Upper lobe of left lung (tissue), 6 donors: ENCODE results near the gene IL1RAPL2. TPM values are rescaled to one million over a fixed set of nuclear protein-coding genes. Genes with fewer than 3 reads are reported as not detected.
"Not testable (repeated sequence)": the region's sequence is repeated elsewhere in the genome, so short reads cannot be mapped to it uniquely, and the experiment has no call there.

Source experiments
- ATAC-seq, 2 donors: fragments of 200-7000 bp; cut with Tn5 transposase; one replicate each; pipeline ENCODE4 v1.9.1; 2022; ENCODE audit warnings: mild to moderate bottlenecking in 2 of 2, moderate library complexity in 2 of 2; ENCODE audit not compliant: low FRiP score in 2 of 2
- DNase-seq, 2 donors: peaks; one replicate each; pipeline ENCODE4 v3.0.0-alpha.2; 2019 to 2020
- H3K27ac ChIP-seq, 4 donors: fragments of 200-600 bp; sonication (generic); one replicate each; pipeline ENCODE4 v1.5.1; 2016 to 2019
- H3K27me3 ChIP-seq, 4 donors: fragments of 200-600 bp; sonication (generic); one replicate each; pipeline ENCODE4 v1.5.1; 2017 to 2019
- H3K36me3 ChIP-seq, 4 donors: fragments of 200-600 bp; sonication (generic); one replicate each; pipeline ENCODE4 v1.5.1; 2016 to 2019
- H3K4me1 ChIP-seq, 4 donors: fragments of 200-600 bp; sonication (generic); one replicate each; pipeline ENCODE4 v1.5.1; 2018 to 2019
- H3K4me3 ChIP-seq, 4 donors: fragments of 200-600 bp; sonication (generic); one replicate each; pipeline ENCODE4 v1.5.1; 2017 to 2019; ENCODE audit warnings: mild to moderate bottlenecking in 2 of 4, moderate library complexity in 1 of 4
- H3K9me3 ChIP-seq, 4 donors: fragments of 200-600 bp; sonication (generic); one replicate each; pipeline ENCODE4 v1.5.1; 2018 to 2019
- CTCF ChIP-seq, 6 experiments: fragments of 450-650 bp in 4 of 6; fragments of 200-600 bp in 2 of 6; sonication (generic) in 2 of 6; IDR thresholded peaks; one replicate each; pipeline ENCODE4 v1.5.1; 2016 to 2019; ENCODE audit warnings: antibody characterized with exemption in 6 of 6
- EP300 ChIP-seq, 4 donors: sonication (generic); formaldehyde crosslinking; IDR thresholded peaks; one replicate each; pipeline ENCODE4 v1.5.1; 2017; ENCODE audit warnings: antibody characterized with exemption in 4 of 4, control low read depth in 2 of 4
- POLR2A ChIP-seq, 4 donors: fragments of 450-650 bp; IDR thresholded peaks; one replicate each; pipeline ENCODE4 v1.5.1; 2016 to 2017; ENCODE audit warnings: antibody characterized with exemption in 4 of 4, mild to moderate bottlenecking in 2 of 4
- POLR2AphosphoS5 ChIP-seq, 2 donors: sonication (generic); formaldehyde crosslinking; IDR thresholded peaks; one replicate each; pipeline ENCODE4 v1.5.1; 2017; ENCODE audit warnings: antibody characterized with exemption in 2 of 2
- WGBS, 2 donors: methylation state at CpG; one replicate each; pipeline ENCODE4 v1.1.5; 2017 to 2018; 5-methylcytosine and 5-hydroxymethylcytosine counted together
- total RNA-seq, 6 donors: library from RNA; depleted of rRNA in 4 of 6; stranded (reverse); fragments of >200 nt in 4 of 6; gene quantifications; one replicate each; pipeline versions ENCODE4 v1.1.0 to v1.2.1, GENCODE V29; 2016 to 2021
- donor health status: DM: no; HTN: no; CAD: no; lungs with moderate emphysema.
- donor health status: DM: no; HTN: yes; CAD: no; lungs with severe emphysema.

Gene IL1RAPL2
- total RNA-seq, 6 donors from 2014 or later: not detected

- H3K4me1 ChIP-seq: no peaks in the 10 kb centered on the region
Observed at GRCh38 chrX:105664243-105664642, 1098.2 kb downstream of the IL1RAPL2 start.

GRCh38 chrX:105684288-105684687 is 1118.3 kb downstream of the IL1RAPL2 start:
- not testable (repeated sequence) for H3K4me3 ChIP-seq, H3K4me1 ChIP-seq, H3K36me3 ChIP-seq, ATAC-seq, H3K9me3 ChIP-seq, H3K27ac ChIP-seq, H3K27me3 ChIP-seq
- WGBS, 2 donors: 82% methylated on average over 5 of the region's 7 CpGs; no CpG with 5 or more reads in 1 of the 2 donors
- peak in 1 of 2 donors; percentile 5 for DNase-seq

More at GRCh38 chrX:105664243-105664642, 1098.2 kb downstream of the IL1RAPL2 start:
- 23 to 32% methylated on average over 2 of the region's 2 CpGs for WGBS, 2 donors
- ATAC-seq: no peak
- no peaks in the 10 kb centered on the region for H3K36me3 ChIP-seq
- no peak overlapping the region for H3K27ac ChIP-seq
- H3K4me3 ChIP-seq: no peak overlapping the region
- TF ChIP-seq POLR2AphosphoS5 (IDR thresholded peaks at IDR 0.05) (no peak), POLR2A (IDR thresholded peaks at IDR 0.05) (no peak), EP300 (IDR thresholded peaks at IDR 0.05) (no peak), CTCF (IDR thresholded peaks at IDR 0.05) (no peak)
- DNase-seq: no peak
- H3K27me3 ChIP-seq: no peaks in the 10 kb centered on the region
- no peaks in the 10 kb centered on the region for H3K9me3 ChIP-seq

GRCh38 chrX:105694839-105695238 is 1128.8 kb downstream of the IL1RAPL2 start:
- H3K36me3 ChIP-seq: no peaks in the 10 kb centered on the region
- DNase-seq (no peak), ATAC-seq (no peak)
- H3K27ac ChIP-seq: no peak overlapping the region
- WGBS, 2 donors: 26 to 54% methylated on average over 1 of the region's 1 CpG
- no peaks in the 10 kb centered on the region for H3K4me1 ChIP-seq
- no peak overlapping the region for H3K4me3 ChIP-seq
- no peak for TF ChIP-seq POLR2A (IDR thresholded peaks at IDR 0.05)
- TF ChIP-seq CTCF (IDR thresholded peaks at IDR 0.05): no peak
- no peak for TF ChIP-seq EP300 (IDR thresholded peaks at IDR 0.05)
- TF ChIP-seq POLR2AphosphoS5 (IDR thresholded peaks at IDR 0.05): no peak
- H3K9me3 ChIP-seq: no peaks in the 10 kb centered on the region
- no peaks in the 10 kb centered on the region for H3K27me3 ChIP-seq

- H3K27me3 ChIP-seq: no peaks in the 10 kb centered on the region
- no peak for DNase-seq
Observed at GRCh38 chrX:105695451-105695850, 1129.5 kb downstream of the IL1RAPL2 start.

GRCh38 chrX:105696870-105697269 is 1130.9 kb downstream of the IL1RAPL2 start:
- Histone ChIP-seq H3K27ac (no peak overlapping the region), H3K36me3 (no peaks in the 10 kb centered on the region), H3K27me3 (no peaks in the 10 kb centered on the region), H3K4me1 (no peaks in the 10 kb centered on the region), H3K4me3 (no peak overlapping the region), H3K9me3 (no peaks in the 10 kb centered on the region)
- TF ChIP-seq CTCF (IDR thresholded peaks at IDR 0.05): no peak
- no peak for TF ChIP-seq POLR2A (IDR thresholded peaks at IDR 0.05)
- TF ChIP-seq EP300 (IDR thresholded peaks at IDR 0.05): no peak
- TF ChIP-seq POLR2AphosphoS5 (IDR thresholded peaks at IDR 0.05): no peak
- ATAC-seq: no peak
- no peak for DNase-seq
- 39 to 50% methylated on average over 2 of the region's 2 CpGs for WGBS, 2 donors

More at GRCh38 chrX:105695451-105695850, 1129.5 kb downstream of the IL1RAPL2 start:
- H3K4me3 ChIP-seq: no peak overlapping the region
- H3K4me1 ChIP-seq: no peaks in the 10 kb centered on the region
- H3K27ac ChIP-seq: no peak overlapping the region
- H3K9me3 ChIP-seq: no peaks in the 10 kb centered on the region
- WGBS, 2 donors: 76 to 80% methylated on average over 1 of the region's 1 CpG
- ATAC-seq: no peak
- no peaks in the 10 kb centered on the region for H3K36me3 ChIP-seq
- no peak for TF ChIP-seq EP300 (IDR thresholded peaks at IDR 0.05)
- no peak for TF ChIP-seq CTCF (IDR thresholded peaks at IDR 0.05)
- no peak for TF ChIP-seq POLR2AphosphoS5 (IDR thresholded peaks at IDR 0.05)
- TF ChIP-seq POLR2A (IDR thresholded peaks at IDR 0.05): no peak
